HL-60 (cell line): ENCODE measurements around the gene SCN3B.

Experiments
- POLR2AphosphoS5 ChIP-seq: IDR thresholded peaks from 2 replicates; pipeline ENCODE4 v1.6.1; 2012; ENCODE audit warnings: low read depth
- SPI1 ChIP-seq: IDR thresholded peaks from 2 replicates; pipeline ENCODE4 v1.6.1; 2012; ENCODE audit warnings: low read depth, mild to moderate bottlenecking, borderline replicate concordance
- TF ChIP-seq, protein P1 (sequence below): IDR thresholded peaks from one replicate; pipeline ENCODE4 v1.5.1; 2011; ENCODE audit warnings: low read length, control low read depth, inconsistent platforms; ENCODE audit not compliant: insufficient read depth
- TF ChIP-seq, protein P2 (sequence below): IDR thresholded peaks from 2 replicates; pipeline ENCODE4 v1.6.1; 2012; ENCODE audit warnings: low read depth; ENCODE audit not compliant: insufficient replicate concordance

DNA sequence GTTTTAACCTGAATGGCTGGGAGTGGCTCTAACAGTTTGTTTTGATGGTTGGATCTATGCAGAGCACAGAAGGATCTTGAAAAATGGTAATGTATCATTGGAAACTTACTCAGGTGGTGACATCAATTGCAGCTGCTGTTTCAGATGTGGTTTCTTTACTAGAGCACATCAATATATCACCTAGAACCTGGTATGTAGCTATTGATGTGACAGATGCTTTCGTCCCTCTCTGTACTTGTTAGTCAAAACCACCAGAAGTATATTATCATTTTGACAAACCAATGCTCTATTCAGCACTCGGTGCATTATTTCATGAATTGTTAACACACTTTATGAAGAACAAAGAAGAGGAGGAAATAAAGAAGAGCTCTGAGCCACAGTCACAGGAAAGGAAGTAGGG, 26.6 kb upstream of the SCN3B start:
- TF ChIP-seq, protein P1, sequence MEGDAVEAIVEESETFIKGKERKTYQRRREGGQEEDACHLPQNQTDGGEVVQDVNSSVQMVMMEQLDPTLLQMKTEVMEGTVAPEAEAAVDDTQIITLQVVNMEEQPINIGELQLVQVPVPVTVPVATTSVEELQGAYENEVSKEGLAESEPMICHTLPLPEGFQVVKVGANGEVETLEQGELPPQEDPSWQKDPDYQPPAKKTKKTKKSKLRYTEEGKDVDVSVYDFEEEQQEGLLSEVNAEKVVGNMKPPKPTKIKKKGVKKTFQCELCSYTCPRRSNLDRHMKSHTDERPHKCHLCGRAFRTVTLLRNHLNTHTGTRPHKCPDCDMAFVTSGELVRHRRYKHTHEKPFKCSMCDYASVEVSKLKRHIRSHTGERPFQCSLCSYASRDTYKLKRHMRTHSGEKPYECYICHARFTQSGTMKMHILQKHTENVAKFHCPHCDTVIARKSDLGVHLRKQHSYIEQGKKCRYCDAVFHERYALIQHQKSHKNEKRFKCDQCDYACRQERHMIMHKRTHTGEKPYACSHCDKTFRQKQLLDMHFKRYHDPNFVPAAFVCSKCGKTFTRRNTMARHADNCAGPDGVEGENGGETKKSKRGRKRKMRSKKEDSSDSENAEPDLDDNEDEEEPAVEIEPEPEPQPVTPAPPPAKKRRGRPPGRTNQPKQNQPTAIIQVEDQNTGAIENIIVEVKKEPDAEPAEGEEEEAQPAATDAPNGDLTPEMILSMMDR: no peak
- TF ChIP-seq POLR2AphosphoS5 (no peak), SPI1 (no peak)
- TF ChIP-seq, protein P2, sequence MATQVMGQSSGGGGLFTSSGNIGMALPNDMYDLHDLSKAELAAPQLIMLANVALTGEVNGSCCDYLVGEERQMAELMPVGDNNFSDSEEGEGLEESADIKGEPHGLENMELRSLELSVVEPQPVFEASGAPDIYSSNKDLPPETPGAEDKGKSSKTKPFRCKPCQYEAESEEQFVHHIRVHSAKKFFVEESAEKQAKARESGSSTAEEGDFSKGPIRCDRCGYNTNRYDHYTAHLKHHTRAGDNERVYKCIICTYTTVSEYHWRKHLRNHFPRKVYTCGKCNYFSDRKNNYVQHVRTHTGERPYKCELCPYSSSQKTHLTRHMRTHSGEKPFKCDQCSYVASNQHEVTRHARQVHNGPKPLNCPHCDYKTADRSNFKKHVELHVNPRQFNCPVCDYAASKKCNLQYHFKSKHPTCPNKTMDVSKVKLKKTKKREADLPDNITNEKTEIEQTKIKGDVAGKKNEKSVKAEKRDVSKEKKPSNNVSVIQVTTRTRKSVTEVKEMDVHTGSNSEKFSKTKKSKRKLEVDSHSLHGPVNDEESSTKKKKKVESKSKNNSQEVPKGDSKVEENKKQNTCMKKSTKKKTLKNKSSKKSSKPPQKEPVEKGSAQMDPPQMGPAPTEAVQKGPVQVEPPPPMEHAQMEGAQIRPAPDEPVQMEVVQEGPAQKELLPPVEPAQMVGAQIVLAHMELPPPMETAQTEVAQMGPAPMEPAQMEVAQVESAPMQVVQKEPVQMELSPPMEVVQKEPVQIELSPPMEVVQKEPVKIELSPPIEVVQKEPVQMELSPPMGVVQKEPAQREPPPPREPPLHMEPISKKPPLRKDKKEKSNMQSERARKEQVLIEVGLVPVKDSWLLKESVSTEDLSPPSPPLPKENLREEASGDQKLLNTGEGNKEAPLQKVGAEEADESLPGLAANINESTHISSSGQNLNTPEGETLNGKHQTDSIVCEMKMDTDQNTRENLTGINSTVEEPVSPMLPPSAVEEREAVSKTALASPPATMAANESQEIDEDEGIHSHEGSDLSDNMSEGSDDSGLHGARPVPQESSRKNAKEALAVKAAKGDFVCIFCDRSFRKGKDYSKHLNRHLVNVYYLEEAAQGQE: no peak
